GM18951 (cell line): ENCODE data around the gene LBHD1.
A peak's percentile ranks its signal among the peaks of the same experiment; 100 is the strongest.
"Not testable (repeated sequence)": the region's sequence is repeated elsewhere in the genome, so short reads cannot be mapped to it uniquely, and the experiment has no call there.

ENCODE experiments used
- POLR2A ChIP-seq: IDR thresholded peaks from 4 replicates; pipeline ENCODE4 v1.6.1; 2011; ENCODE audit warnings: mild to moderate bottlenecking; ENCODE audit not compliant: insufficient read length, insufficient read depth; ENCODE audit errors: extremely low read depth
- in situ Hi-C: fragments of 300-500 bp; cut with MboI; formaldehyde crosslinking; loops from one replicate; pipeline ENCODE4 v1.12.0; 2022; ENCODE audit warnings: low sequenced_read_pairs, mixed read lengths, inconsistent platforms; ENCODE audit not compliant: unreplicated experiment

Gene LBHD1

GRCh38 chr11:62645671-62645945 lies 26.5 kb downstream of the LBHD1 start:
- TF ChIP-seq POLR2A = no peak
- in situ Hi-C loops = no loop called here

- in situ Hi-C loops = no loop called here
- TF ChIP-seq POLR2A = no peak
These were observed 27.8 kb downstream of the LBHD1 start for GRCh38 chr11:62644220-62644619.

- in situ Hi-C loops = no loop called here
- no peak for TF ChIP-seq POLR2A
These were observed 39.6 kb downstream of the LBHD1 start for GRCh38 chr11:62632492-62632891.

- no peak for TF ChIP-seq POLR2A
- in situ Hi-C loops = no loop called here
These were observed 44.4 kb downstream of the LBHD1 start for GRCh38 chr11:62627713-62628112.

GRCh38 chr11:62622476-62623089 lies 49.5 kb downstream of the LBHD1 start:
- TF ChIP-seq POLR2A = no peak
- in situ Hi-C loops = no loop called here

GRCh38 chr11:62621567-62622470 lies 50.2 kb downstream of the LBHD1 start, which contains the start of gene B3GAT3:
Gene B3GAT3 (minus strand): TSS chr11:62621986. CDS start chr11:62621947, 39 bp downstream.
- in situ Hi-C loops = no loop called here

GRCh38 chr11:62621027-62621566 lies 51.0 kb downstream of the LBHD1 start:
- in situ Hi-C loops = no loop called here
- TF ChIP-seq POLR2A = no peak

More at GRCh38 chr11:62621567-62622470, 50.2 kb downstream of the LBHD1 start, which contains the start of gene B3GAT3:
- peak; percentile 93 for TF ChIP-seq POLR2A

GRCh38 chr11:62616957-62617356 lies 55.1 kb downstream of the LBHD1 start:
- in situ Hi-C loops = not testable (repeated sequence)

- TF ChIP-seq POLR2A = no peak
- in situ Hi-C loops = no loop called here
These were observed 56.5 kb downstream of the LBHD1 start for GRCh38 chr11:62615521-62615920.

GRCh38 chr11:62614275-62614674 lies 57.8 kb downstream of the LBHD1 start:
- TF ChIP-seq POLR2A = no peak
- in situ Hi-C loops = no loop called here

- in situ Hi-C loops = no loop called here
- no peak for TF ChIP-seq POLR2A
These were observed 58.7 kb downstream of the LBHD1 start for GRCh38 chr11:62613291-62613778.
